ENCODE data around the gene CGN.

DNA sequence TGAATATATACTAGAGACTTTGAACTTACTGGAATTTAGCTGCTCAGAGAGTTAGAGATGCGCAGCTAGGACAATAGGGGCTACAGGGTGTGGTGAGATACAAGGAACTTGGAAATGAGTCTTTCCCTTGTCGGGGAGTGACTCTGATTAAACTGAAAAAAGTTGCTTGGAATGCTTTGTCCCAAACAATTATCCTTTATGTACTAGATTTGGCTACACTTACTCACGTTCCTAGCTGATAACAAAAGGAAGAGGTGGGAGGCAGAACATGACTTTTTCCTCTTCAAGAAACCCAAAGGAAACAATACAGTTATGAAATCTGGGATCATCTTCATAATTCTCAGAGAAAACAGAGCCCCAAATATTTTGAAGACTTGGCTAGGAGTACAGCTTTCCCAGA is 6.9 kb upstream of the CGN start:
- TF ChIP-seq ZFX (IDR thresholded peaks at IDR 0.05), result no peak
- TF ChIP-seq, protein P1, sequence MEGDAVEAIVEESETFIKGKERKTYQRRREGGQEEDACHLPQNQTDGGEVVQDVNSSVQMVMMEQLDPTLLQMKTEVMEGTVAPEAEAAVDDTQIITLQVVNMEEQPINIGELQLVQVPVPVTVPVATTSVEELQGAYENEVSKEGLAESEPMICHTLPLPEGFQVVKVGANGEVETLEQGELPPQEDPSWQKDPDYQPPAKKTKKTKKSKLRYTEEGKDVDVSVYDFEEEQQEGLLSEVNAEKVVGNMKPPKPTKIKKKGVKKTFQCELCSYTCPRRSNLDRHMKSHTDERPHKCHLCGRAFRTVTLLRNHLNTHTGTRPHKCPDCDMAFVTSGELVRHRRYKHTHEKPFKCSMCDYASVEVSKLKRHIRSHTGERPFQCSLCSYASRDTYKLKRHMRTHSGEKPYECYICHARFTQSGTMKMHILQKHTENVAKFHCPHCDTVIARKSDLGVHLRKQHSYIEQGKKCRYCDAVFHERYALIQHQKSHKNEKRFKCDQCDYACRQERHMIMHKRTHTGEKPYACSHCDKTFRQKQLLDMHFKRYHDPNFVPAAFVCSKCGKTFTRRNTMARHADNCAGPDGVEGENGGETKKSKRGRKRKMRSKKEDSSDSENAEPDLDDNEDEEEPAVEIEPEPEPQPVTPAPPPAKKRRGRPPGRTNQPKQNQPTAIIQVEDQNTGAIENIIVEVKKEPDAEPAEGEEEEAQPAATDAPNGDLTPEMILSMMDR (conservative IDR thresholded peaks at IDR 0.05), result no peak
